LNCaP clone FGC (cell line): ENCODE data around the gene CCN5.
"Not testable (repeated sequence)": the region's sequence is repeated elsewhere in the genome, so short reads cannot be mapped to it uniquely, and the experiment has no call there.

Experiments used
- DNase-seq: peaks from one replicate; pipeline ENCODE4 v3.0.0-alpha.2; 2011; ENCODE audit warnings: low read depth
- H3K4me3 ChIP-seq: 2 replicates; pipeline ENCODE4 v1.5.1; 2011; ENCODE audit warnings: mild to moderate bottlenecking, low read depth, low read length, control low read depth
- TF ChIP-seq, protein P1 (sequence below): IDR thresholded peaks from 2 replicates; pipeline ENCODE4 v1.5.1; 2012; ENCODE audit warnings: mild to moderate bottlenecking; ENCODE audit not compliant: control insufficient read depth, insufficient read depth; ENCODE audit errors: extremely low read depth

CCN5 gene, protein sequence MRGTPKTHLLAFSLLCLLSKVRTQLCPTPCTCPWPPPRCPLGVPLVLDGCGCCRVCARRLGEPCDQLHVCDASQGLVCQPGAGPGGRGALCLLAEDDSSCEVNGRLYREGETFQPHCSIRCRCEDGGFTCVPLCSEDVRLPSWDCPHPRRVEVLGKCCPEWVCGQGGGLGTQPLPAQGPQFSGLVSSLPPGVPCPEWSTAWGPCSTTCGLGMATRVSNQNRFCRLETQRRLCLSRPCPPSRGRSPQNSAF

DNA sequence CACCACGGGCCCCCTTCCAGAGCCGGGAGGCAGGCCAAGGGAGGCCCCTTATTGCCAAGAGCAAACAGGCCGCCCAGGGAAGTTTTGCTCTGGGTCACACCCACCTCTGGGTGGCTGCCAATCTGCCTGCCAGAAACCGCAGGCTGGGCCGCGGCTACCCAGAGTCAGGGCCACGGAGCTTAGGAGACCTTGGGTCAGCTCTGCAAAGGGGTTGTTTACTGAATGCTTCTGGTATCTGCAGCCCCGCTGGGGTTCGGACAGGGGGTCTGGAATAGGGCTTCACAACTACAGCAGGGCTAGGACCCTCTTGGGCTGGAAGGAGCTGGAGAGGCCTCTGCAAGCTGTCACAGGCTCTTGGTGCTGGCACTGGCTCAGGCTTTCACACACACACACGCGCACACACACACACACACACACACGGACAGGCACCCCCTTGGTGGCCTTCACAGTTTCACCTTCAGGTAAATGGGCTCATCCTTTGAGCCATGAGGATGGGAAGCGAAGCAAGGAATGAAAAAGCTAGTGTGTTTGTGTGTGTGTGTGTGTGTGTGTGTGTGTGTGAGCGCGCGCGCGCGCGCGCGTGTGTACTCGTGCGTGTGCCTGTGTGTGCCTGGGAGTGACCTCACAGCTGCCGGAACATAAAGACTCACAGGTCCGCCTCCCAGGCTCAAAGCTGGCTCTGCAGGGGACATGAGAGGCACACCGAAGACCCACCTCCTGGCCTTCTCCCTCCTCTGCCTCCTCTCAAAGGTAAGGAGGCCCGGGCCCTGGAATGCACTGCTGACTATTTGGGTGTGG, at the start of gene CCN5:
CCN5 (plus strand) TSS at position 669 of the 798 bp plus-strand sequence; CDS start at position 691, 22 bp downstream.
- no peak within 1 kb of the TSS for H3K4me3 ChIP-seq
- no peak for DNase-seq
- TF ChIP-seq, protein P1, sequence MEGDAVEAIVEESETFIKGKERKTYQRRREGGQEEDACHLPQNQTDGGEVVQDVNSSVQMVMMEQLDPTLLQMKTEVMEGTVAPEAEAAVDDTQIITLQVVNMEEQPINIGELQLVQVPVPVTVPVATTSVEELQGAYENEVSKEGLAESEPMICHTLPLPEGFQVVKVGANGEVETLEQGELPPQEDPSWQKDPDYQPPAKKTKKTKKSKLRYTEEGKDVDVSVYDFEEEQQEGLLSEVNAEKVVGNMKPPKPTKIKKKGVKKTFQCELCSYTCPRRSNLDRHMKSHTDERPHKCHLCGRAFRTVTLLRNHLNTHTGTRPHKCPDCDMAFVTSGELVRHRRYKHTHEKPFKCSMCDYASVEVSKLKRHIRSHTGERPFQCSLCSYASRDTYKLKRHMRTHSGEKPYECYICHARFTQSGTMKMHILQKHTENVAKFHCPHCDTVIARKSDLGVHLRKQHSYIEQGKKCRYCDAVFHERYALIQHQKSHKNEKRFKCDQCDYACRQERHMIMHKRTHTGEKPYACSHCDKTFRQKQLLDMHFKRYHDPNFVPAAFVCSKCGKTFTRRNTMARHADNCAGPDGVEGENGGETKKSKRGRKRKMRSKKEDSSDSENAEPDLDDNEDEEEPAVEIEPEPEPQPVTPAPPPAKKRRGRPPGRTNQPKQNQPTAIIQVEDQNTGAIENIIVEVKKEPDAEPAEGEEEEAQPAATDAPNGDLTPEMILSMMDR: no peak

DNA sequence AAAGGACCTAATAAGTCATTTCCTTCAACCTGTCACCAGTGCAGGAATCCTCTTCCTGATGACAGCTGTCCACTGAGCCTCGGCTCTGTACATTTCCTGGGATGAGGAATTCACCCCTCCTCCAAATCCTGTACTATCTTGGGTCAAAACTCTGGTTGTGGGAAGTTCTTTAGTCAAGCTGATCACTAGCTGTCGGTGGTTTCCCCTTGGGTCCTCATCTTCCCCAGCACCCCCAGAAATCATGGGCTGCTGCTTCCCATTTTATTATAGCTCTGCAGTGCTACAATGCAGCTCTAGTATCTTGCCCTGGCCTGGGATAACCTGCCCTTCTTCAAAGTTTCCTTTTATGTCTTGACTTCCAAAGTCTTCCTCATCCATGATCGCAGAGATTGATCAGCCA, 49.1 kb upstream of the CCN5 start:
- TF ChIP-seq, protein P1: no peak
- DNase-seq: no peak

DNA sequence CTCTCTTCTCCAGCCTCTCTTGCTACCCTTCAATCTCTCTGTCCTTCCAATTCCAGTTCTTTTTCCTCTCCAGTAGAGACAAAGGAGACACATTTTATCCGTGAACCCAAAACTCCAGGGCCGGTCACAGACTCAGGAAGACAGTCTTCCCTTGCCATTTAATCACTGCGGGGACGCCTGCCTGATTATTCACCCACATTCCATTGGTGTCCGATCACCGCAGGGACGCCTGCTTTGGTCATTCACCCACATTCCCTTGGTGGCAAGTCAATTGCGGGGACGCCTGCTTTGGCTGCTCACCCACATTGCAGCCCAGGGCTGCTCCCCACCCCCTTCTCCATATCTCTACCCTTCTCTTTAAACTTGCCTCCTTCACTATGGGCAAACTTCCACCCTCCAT, 44.3 kb upstream of the CCN5 start:
- not testable (repeated sequence) for H3K4me3 ChIP-seq, DNase-seq

More for the DNA sequence above, 49.1 kb upstream of the CCN5 start:
- no peak overlapping the region for H3K4me3 ChIP-seq

DNA sequence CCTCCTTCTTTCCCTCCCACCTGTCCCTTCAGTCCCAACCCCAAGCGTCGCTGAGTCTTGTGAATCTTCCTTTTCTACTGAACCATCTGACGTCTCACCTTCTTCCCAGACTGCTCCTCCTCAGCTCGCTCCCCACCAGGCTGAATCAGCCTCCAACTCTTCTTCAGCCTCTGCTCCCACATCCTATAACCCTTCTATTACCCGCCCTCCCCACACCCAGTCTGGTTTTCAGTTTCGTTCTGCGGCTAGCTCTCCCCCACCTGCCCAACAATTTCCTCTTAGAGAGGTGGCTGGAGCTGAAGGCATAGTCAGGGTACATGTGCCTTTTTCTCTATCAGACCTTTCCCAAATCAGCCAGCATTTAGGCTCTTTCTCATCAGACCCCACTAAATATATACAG, 43.6 kb upstream of the CCN5 start:
- H3K4me3 ChIP-seq, DNase-seq: not testable (repeated sequence)

- H3K4me3 ChIP-seq, DNase-seq: not testable (repeated sequence)
Measured at GRCh38 chr20:44672318-44672902, 42.8 kb upstream of the CCN5 start.

DNA sequence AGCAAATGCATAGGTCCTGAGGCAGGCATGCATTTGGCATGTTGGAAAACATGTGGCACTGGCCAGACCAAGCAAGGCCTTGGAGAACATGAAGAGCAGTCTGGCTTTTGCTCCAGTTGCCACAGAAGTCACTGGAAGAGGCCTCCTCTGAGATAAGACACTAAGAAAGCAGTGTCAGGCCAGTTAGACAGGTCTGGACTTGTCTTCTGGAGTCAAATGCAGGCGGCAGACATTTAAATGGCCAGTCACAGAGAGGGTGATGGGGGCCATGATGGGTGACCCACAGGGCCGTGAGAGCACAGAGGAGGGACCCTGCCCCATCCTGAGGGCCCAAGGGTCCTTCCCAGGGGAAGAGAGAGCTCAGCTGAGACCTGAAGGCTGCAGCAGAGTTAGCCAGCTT, 36.9 kb upstream of the CCN5 start:
- TF ChIP-seq, protein P1: no peak
- DNase-seq: peak; percentile 38
- H3K4me3 ChIP-seq: no peak overlapping the region

- no peak overlapping the region for H3K4me3 ChIP-seq
- TF ChIP-seq, protein P1: no peak
- no peak for DNase-seq
Measured at GRCh38 chr20:44678990-44679611, 36.1 kb upstream of the CCN5 start.

DNA sequence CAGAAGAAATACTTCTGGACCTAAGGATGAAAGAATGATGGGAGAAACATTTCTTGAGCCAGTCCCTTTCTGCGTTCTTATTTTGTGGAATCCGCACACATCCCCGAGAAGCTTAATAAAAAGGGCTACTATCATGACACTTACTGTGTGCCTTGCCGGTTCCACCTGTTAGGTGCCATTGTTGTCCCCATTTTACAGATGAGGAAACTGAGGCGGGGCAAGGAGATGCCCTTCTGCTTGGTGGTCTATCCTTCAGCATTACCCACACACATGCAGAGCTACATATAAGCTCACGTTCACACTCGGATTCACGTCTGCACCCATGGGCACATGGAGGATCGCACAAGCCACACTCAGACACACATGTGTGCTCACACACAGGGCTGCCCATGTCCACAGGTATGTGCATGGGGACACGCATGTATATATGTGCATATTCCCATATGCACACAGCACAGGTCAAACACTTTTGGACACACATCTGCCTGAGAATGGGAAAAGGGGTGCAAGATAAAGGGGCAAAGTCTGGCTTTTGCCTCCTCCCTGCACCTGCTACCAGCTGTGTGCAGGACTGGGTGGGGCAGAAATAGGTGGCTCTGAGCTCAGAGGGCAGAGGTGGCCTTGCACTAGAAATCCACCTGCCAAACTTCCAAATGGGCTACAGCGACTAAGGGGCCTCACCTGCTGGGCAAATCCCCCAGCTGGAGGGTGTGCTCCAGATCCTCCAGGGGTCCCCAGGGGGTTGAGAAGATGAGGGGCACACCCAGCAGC, 33.2 kb upstream of the CCN5 start:
- no peak overlapping the region for H3K4me3 ChIP-seq
- DNase-seq: no peak
- TF ChIP-seq, protein P1: no peak
